ENCODE results near the gene CASP12. TPM values are rescaled to one million over a fixed set of nuclear protein-coding genes. Genes with fewer than 3 reads are reported as not detected.

CASP12 gene
- total RNA-seq (2014; rRNA removed; shearing (Covaris generic)) (not detected in 2 replicates), polyA plus RNA-seq (2016; fragmentation: Nextera tagmentation; extraction: Ambion mirVana) (not detected in 2 replicates)
- long read RNA-seq: 0 reads

GRCh38 chr11:104897891-104898684, at the start of gene CASP12:
TSS of gene CASP12 (minus strand) at chr11:104898460.
- H3K4me1 Mint-ChIP-seq: peaks cover 33% of the 10 kb centered on the region
- H3K27me3 Mint-ChIP-seq (ENCODE audit: insufficient read depth, low read depth, poor library complexity): no peaks in the 10 kb centered on the region
- TF ChIP-seq STAT1 (IDR thresholded peaks at IDR 0.05; ENCODE audit: unreplicated experiment) (no peak), ZNF114 (CRISPR knock-in tag; IDR thresholded peaks at IDR 0.05) (no peak), CTCF (conservative IDR thresholded peaks at IDR 0.05; ENCODE audit: low read depth in 2 of 2) (no peak), EZH2 (IDR thresholded peaks at IDR 0.05; ENCODE audit: low read depth, unreplicated experiment) (no peak), REST (IDR thresholded peaks at IDR 0.05; ENCODE audit: unreplicated experiment) (no peak), ZNF331 (CRISPR knock-in tag; IDR thresholded peaks at IDR 0.05; ENCODE audit: low read depth) (no peak), JUNB (IDR thresholded peaks at IDR 0.05; ENCODE audit: unreplicated experiment) (no peak), POLR2AphosphoS5 (IDR thresholded peaks at IDR 0.05; ENCODE audit: low read depth) (no peak), ZNF462 (CRISPR knock-in tag; IDR thresholded peaks at IDR 0.05) (no peak), EZH2phosphoT487 (IDR thresholded peaks at IDR 0.05; ENCODE audit: unreplicated experiment) (no peak), NANOG (IDR thresholded peaks at IDR 0.05; ENCODE audit: borderline replicate concordance) (no peak), CREB1 (CRISPR knock-in tag; IDR thresholded peaks at IDR 0.05; ENCODE audit: low read depth) (no peak), ETS1 (IDR thresholded peaks at IDR 0.05) (no peak)
- no peaks in the 10 kb centered on the region for H4K20me1 ChIP-seq (replicated peaks; ENCODE audit: insufficient read depth)
- H2AFZ ChIP-seq: peak within 1 kb of the TSS; percentile 73; the same call in 1 of the 2 replicates
- H3K4me1 ChIP-seq (ENCODE audit: insufficient read depth): peaks cover 33% of the 10 kb centered on the region
- H3K27me3 ChIP-seq (ENCODE audit: insufficient read depth): no peaks in the 10 kb centered on the region
- H3K36me3 ChIP-seq (ENCODE audit: insufficient read depth): no peaks in the 10 kb centered on the region
- no peaks in the 10 kb centered on the region for H3K9me3 Mint-ChIP-seq
- ATAC-seq (no peak), DNase-seq (ENCODE audit: low spot score) (no peak)
- no peaks in the 10 kb centered on the region for H3F3A ChIP-seq (replicated peaks; ENCODE audit: low read depth)
- H3K27ac ChIP-seq (ENCODE audit: low read depth): no peak within 1 kb of the TSS
- no peak within 1 kb of the TSS for H3K4me2 ChIP-seq
- peak within 1 kb of the TSS; percentile 49 for H3K27ac Mint-ChIP-seq
- peaks cover under 1% of the 10 kb centered on the region; the same call in 1 of the 2 replicates for H3K9me2 ChIP-seq (ENCODE audit: insufficient read depth)
- H3K36me3 Mint-ChIP-seq (ENCODE audit: low read depth): peaks cover 6% of the 10 kb centered on the region; the same call in 2 of the 3 replicates
- H3K79me2 ChIP-seq (replicated peaks; ENCODE audit: insufficient read depth): no peaks in the 10 kb centered on the region
- no peak within 1 kb of the TSS for H3K4me3 Mint-ChIP-seq
- H3K4me3 ChIP-seq: no peak within 1 kb of the TSS

Data from GM23338 (cell line).